DLD1 (cell line): Measurements from ENCODE around the gene OTOGL.
"Not testable (repeated sequence)": the region's sequence is repeated elsewhere in the genome, so short reads cannot be mapped to it uniquely, and the experiment has no call there.

Experiments used
- in situ Hi-C: cut with HindIII; loops from 2 replicates; pipeline ENCODE4 v1.10.0; 2017; ENCODE audit warnings: low sequenced_read_pairs

OTOGL gene

DNA sequence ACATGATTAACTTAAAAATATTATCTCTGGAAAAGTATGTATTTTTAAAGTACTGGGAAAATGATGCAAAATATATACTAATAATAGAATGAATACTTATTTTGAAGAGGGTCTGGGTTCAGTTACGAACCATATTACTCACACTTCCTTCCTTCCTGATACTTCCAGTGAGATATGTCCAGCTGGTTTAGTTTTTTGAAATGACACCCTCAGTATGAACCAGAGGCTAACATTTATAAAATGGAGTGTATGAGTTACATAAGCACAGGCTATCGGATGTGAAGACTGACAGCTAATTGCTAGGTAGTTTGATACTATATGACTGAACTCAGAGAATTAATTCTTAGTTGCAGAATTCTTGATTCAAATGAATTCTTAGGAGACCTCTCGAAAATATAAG, 122.9 kb downstream of the OTOGL start:
- in situ Hi-C loops = no loop called here

DNA sequence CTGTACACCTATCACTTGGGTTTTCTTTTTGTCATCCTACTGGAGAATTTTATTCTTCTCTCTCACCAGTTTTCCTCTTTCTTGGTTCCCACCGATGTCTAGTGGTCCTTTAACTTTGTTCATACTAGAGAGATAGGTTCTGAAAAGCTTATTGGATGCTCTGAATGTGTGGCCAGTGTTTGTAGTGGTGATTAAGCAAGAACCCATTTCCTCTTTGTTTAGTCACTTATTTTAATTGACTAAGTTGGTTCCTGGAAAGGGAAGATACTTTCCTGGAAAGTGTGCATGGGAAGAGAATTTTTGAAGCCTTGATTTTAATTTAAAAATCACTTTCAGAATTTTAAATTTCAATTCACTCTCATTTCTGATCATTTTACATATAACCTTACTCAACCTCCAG, 127.2 kb downstream of the OTOGL start:
- in situ Hi-C loops = no loop called here

DNA sequence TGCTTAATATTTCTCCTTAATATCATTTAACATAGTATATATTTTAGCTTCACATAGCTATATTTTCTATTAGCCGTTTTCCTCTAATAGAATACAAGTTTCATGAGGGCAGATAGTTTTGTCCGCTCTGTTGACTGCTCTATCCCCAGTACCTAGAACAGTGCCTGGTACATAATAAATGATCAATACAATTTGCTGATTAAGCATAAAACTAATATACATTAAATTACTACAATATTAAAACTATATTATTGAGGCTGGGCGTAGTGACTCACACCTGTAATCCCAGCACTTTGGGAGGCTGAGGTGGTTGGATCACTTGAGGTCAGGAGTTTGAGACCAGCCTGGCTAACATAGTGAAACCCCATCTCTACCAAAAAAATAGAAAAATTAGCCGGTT, 128.6 kb downstream of the OTOGL start:
- in situ Hi-C loops = not testable (repeated sequence)

DNA sequence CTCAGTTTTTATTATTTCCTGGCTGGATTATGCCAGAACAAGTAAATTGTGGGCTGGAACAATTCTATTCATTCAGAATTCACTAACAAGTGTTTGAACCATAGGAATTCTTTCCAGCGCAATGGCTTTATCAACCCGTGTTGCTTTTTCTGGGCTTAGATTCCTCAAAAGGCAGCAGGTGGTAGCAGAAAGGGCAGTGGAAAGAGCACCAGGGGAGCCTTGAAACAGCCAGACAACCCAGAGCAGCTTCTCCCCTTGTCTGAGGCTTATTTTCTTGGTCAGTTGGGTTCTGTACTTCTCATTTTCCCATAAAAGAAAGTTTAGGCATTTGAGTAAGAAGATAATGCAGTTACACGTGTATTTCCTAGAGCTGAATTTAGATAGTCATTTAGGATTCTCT, 130.7 kb downstream of the OTOGL start:
- in situ Hi-C loops = no loop called here

DNA sequence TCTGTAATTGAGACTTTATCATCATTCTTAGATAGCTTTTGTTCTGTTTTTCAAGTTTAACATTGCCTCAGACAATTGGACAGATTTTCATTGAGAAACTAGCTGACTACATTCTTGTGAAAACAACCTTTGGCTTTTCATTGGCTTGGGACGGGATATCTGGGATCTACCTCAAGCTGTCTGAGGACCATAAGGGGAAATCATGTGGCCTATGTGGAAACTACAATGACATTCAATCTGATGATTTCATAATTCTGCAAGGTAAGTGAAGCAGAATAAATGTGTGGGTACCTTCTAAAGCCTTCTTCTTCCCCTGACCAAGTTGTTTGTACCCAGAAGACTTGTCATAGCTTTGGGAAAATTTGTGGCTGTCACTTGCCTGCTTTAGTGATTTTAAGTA, 133.5 kb downstream of the OTOGL start:
- in situ Hi-C loops = no loop called here

DNA sequence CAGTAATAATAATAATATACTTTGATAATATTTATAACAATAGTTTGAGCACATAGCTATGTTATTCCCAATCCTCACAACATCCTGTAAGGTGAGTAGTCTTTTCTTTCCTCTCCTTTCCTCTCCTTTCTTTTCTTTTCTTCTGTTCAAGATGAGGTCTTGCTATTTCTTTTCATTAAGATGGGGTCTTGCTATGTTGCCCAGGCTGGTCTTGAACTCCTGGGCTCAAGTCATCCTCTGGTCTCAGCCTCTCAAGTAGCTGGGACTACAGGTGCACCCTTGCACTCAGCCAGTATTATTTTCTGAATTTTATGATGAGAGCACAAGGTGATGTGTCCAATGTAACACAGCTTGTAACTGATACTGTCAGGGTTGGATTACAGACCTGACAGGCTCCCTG, 134.6 kb downstream of the OTOGL start:
- in situ Hi-C loops = no loop called here

DNA sequence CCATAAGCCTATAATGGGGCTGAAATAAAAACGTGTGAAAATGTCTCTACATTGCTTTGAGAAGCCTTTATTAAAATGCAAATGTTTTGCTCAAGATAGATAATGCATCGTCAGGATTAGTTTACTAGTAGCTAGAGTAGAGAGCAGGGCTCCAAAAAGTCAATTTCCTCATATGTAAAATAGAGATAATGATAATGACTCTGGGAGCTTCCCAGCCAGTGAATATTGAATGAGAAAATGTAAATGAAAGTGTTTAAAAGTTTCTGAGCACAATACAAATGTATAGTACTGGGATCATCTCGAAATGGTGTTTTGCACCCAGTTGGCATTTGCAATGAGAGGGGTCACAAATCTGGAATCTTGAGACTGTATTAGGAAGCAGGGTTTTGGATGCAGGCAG, 135.3 kb downstream of the OTOGL start:
- in situ Hi-C loops = no loop called here

DNA sequence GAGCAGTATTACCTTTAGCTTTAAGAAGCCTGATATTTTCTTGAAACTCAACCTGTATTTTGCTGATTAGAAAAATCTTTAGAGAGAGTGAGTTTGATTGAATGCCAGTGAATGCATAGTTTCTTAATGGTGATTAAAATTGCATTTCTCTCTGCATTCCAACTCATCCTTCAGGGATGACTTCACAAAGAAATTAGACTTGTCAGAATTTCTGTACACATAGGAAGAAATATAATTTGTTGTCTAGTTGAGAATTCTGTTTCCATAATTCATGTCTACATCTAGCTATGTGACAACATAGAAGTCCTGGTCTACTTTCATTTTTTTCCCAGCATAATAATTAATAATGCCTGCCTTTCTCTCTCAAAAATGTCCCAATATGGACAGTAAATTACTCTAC, 136.6 kb downstream of the OTOGL start:
- in situ Hi-C loops = no loop called here

DNA sequence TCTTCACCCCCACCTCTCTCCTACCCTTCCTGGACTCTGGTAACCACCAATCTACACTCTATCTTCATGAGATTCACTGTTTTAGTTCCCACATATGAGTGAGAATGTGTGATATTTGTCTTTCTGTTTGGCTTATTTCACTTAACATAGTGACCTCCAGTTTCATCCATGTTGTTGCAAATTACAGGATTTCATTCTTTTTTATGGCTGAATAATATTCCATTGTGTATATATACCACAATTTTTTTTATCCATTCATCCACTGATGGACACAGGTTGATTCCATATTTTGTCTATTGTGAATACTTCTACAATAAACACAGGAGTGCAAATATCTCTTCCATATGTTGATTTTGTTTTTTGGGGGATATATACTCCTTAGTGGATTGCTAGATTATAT, 140.5 kb downstream of the OTOGL start:
- in situ Hi-C loops = no loop called here

DNA sequence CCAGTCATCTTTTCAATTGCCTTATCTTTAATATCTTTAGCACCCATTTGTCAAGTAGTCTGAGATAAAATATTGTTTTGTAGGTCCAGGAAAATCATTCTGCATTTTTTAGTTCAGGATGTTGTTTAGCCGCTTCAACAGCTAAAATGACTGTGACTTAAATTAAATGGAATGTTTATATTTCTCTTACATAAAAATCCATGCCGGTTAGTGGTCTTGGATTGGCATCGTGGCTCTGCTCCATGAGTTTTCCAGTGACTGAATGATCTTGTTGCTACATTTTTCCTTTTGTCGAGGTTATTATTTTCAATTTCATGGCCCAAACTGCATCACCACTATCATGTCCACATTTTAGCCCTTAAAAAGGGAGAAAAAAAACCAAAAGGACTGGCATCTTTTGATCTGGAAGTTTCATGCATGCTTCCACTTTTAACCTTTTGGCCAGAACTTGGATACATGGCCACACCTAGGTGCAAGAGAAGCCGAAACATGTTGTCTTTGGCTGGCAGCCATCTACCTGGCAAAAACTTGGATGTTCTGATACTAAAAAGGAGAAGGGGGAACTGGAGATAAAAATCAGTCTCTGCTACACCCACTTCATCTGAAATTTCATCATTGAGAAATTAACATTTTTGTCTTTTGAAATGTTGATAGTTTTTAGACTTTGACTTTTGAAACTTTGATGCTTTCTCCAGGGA, 142.4 kb downstream of the OTOGL start:
- in situ Hi-C loops = no loop called here

DNA sequence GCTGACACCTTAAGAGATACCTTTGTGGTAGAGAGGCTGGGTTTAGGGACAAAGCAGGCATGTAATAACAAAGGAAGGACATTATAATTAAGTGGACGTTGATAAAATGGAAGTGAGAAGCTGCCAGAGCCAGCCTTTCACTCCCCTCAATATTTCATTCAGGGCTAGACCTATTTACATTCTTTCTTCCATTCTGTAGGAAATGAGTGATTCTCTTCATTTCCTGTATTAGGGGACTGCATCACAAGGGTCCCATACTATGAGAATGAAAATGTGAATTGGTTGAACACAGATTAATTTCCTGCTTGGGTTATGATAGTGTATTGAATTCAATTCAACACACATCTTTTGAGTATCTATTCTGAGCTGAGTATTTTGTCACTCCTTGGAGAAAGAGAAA, 143.0 kb downstream of the OTOGL start:
- in situ Hi-C loops = no loop called here

DNA sequence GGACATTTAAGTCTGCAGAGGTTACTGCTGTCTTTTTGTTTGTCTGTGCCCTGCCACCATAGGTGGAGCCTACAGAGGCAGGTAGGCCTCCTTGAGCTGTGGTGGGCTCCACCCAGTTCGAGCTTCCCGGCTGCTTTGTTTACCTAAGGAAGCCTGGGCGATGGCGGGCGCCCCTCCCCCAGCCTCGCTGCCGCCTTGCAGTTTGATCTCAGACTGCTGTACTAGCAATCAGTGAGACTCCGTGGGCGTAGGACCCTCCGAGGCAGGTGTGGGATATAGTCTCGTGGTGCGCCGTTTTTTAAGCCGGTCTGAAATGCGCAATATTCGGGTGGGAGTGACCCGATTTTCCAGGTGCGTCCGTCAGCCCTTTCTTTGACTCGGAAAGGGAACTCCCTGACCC, 150.2 kb downstream of the OTOGL start:
- in situ Hi-C loops = not testable (repeated sequence)

DNA sequence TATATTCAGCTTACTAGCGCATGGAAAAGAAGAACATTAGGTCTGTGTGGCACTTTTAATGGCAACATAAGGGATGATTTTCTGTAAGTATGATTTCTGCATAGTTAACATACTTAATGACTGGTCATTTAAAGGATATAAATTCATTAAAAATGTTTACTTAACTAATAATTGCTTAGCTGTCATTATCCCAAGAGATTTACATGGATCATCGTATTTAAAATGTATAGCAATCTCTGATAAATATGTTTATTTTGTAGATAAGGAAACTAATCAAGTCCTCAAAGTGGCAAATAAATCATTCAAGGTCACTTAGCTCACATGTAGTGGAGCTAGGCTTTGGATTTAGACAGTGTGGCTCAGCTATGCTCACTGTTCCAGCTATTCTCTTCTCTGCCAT, 158.6 kb downstream of the OTOGL start:
- in situ Hi-C loops = no loop called here

DNA sequence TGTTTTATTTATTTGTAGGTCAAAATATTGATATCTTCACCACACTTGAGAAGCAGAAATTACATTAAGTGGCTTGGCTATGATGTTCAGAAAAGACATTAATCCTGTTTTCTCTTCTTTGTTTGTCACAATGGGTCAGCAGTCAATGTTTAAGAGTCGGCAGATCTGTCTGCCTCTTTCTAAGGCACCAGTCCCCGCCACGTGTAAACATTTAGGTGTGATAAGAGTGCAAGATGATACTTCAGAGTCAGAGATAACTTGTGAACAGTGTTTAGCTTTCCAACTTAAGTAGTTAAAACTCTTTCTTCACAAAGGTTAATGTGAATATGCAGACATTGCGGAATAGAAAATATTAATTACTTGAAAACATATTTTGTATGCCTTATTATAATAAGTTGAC, 160.9 kb downstream of the OTOGL start:
- in situ Hi-C loops = no loop called here

DNA sequence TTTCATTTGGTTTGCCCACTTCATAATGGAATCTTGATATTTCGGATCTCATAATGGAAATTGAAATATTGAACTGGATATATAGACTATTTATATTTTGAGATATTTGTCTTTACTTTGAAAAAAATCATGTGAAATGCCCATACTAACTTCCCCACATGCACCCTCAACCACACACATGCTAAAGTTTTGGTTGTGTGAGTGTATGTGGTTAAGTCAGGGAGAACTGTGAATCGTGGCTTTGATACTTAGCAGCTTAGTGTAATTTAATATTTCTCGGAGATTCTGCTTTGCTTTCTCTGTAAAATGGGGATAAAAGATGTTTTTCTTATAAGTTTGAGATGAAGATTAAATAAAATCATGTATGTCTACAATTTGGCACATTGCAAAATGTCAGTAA, 162.1 kb downstream of the OTOGL start:
- in situ Hi-C loops = no loop called here

DNA sequence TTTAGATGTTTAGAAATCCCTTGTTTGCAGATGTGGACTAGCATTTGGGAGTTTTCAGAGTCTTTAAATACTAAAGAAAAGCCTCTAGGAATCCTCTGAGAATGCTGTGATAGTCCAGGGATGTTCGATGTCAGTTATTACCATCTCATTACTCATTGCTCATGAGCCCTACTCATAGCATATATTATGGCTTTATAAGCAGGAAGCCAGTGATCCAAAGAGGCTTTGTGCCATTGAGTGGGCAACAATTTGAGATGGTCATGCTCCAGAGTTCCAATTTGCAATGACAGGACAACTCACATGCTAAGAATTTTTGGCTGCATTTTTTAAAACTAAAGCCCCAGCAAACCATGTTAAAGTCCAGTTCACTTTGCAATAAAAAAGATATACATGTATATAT, 163.0 kb downstream of the OTOGL start:
- in situ Hi-C loops = no loop called here

DNA sequence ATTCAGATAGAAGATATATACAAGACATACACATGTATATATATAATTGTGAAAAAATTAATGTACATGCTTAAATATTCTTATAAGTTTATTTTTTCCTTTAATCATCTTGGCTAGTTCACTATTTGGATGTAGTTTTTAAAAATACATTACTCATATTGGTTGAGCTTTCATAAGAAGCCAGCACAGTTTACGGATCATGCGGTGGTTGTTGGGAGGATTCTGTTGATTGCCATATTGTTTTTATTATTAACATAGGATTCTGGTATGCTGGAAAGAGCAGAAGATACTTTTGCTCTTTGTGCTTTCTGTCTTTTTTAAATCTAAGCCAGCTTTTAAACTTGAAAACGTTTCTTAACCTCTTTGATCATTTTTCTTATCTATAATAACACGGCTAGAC, 163.4 kb downstream of the OTOGL start:
- in situ Hi-C loops = no loop called here

DNA sequence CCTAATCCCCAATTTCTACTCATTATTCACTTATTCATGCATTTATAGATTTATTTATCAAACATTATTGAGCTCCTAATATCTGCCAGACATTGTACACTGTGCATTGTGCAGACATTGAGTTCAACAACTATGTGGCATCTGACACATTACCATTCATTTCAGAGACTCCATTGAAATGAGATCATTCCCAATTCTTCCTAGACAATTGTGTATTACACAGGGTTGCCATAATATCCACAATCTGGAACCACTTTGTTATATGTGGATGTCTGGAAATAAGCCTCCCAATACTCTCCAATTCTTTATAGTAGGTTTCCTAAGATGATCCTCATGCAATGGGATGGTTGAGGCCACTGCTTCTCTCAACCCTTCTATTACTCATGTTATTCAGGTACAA, 165.0 kb downstream of the OTOGL start:
- in situ Hi-C loops = no loop called here

DNA sequence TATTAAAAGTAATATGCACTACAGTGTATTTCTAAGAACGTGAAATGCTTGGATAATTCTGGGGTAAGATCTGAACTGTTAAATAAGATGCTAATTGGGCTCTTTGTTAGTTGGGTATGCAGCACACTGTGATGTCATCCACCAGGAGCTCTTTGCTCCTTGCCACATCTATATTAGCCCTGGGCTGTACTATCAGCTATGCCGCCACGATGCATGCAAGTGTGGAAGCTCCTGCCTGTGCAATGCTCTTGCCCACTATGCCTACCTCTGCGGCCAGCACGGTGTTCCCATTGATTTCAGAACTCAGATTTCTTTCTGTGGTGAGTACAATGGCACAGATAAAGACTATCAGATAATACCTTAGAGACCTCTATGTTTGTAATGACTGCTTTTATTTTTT, 165.6 kb downstream of the OTOGL start:
- in situ Hi-C loops = no loop called here

DNA sequence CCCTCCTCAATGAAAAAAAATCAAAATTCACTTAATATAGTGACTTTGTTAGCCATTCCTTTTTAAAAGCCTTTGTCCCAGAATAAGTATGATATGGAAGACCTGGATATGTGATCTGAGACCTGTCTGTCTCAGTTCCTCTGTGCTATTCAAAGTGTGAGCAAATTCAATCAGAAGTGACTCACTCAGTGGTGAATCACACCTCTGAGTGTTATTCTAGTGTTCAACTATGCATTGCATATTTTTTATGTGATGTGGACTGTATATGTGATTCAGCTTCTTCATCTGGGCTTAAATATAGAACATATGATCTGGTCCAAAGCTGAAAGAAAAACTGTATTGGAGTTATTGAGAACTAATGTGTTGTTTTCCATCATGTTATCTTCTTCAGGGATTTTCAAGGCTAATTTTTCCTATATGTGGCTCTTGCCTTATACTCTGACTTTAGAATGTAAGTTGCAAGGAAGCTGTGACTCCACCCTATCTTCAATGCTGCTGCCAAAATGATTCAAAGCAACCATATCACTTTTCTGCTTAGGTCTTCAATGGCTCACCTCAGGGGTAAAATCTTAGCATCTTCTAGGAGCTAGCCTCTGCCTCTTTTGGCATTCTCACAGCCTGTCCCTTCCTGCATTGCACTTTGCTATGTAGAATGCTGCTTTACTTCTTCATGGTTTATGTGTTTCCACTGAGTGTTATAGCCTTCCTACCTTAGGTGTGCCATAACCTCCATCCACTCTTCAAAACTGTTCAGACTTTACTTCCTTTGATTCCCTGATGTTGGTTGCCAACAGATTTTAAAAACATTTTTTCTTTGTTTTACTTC, 169.8 kb downstream of the OTOGL start:
- in situ Hi-C loops = no loop called here

DNA sequence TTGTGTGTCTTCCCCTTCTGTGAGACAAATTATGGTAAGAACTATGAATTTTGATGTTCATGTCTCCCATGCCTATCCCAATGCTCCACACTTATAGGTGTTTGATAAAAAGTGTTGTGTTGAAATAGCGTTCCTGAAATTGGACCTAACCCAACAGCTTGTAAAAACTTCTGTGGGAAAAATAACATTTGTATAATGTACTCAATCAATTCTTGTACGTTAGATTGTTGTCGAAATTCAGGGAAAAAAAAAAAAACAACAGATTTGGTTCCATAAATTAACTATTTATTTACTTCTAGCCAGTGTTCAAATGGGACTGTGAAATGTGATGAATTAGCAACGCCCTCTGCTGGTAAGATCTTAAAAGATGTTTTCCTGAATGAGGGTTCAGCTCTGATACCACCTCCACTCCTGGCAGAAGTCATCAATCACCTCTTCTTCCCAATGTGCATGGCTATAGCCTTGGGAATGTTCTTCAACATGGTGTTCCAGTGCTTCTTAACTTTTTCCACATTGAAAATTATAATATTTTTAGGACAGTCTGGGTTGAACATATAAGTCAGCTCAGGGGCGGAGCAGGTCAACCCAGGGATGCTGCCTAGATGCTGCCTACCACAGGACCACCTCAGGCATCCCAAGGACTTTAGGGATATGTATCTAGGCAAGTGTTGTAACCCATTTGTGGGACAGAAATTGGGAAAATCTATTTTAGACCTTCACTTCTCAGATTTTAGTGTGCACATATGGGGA, 170.6 kb downstream of the OTOGL start:
- in situ Hi-C loops = no loop called here

DNA sequence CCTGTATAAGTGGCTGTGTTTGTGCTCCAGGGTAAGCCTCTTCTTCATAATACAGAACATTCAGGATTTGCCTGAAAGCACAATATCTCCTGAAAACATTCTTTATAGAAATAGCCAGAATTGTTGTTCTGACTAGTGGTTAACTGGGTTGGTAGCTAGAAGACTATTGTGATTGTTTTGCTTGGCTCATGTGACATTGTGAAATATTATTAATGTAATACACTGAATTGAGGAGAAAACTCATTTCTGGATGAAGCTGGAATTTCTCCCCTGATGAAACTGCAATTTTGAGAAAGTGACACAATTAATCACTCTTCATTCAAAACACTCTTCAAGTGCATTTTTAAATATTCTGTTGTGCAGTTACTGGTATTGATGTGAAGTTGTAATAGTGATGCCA, 172.4 kb downstream of the OTOGL start:
- in situ Hi-C loops = no loop called here
